PC-9 (cell line): ENCODE data around the gene ARHGAP44.

ENCODE experiments used
- CTCF ChIP-seq: fragments of 200-600 bp; sonication (generic); conservative IDR thresholded peaks from 2 replicates; pipeline ENCODE4 v1.6.1; 2017; ENCODE audit warnings: mixed run types, antibody characterized with exemption, mild to moderate bottlenecking, moderate library complexity
- EZH2 ChIP-seq: fragments of 200-600 bp; sonication (generic); IDR thresholded peaks from 2 replicates; pipeline ENCODE4 v1.8.0; 2017; ENCODE audit warnings: antibody characterized with exemption, low read depth

GRCh38 chr17:13002761-13003453 is 213.6 kb downstream of the ARHGAP44 start:
- TF ChIP-seq CTCF, result peak; percentile 81
- TF ChIP-seq EZH2, result no peak
